Germinal center (tissue), 1 donor: ENCODE results near the gene CD63.
"Not testable (repeated sequence)": the region's sequence is repeated elsewhere in the genome, so short reads cannot be mapped to it uniquely, and the experiment has no call there.

ENCODE experiments used
- DNase-seq: peaks from one replicate; pipeline ENCODE4 v3.0.0; 2012; ENCODE audit warnings: mixed read lengths, low spot score

Gene CD63

GRCh38 chr12:55728939-55729818, at the start of gene CD63:
Gene CD63, minus strand, starts transcription at chr12:55729009. Its CDS starts 668 bp downstream, at chr12:55728341.
- DNase-seq = peak; percentile 75

DNA sequence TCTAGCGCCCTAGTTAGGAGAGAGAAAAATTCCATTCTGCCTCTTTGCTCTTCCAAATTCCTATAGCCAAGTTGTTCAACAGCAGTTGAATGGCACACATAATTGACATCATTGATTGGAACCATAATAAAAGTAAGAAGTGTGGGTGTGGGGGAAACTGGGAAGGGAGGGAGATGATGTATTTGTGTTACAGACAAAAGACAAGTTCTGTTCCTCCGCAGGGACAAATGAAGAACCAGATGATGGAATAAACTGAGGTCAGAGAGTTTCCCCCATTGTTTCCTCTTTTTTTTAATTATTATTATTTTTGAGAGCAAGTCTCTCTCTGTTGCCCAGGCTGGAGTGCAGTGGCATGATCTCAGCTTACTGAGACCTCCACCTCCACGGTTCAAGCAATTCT, 49.0 kb upstream of the CD63 start:
- no peak for DNase-seq

- DNase-seq = no peak
Observed at GRCh38 chr12:55771736-55772135, 42.9 kb upstream of the CD63 start.

DNA sequence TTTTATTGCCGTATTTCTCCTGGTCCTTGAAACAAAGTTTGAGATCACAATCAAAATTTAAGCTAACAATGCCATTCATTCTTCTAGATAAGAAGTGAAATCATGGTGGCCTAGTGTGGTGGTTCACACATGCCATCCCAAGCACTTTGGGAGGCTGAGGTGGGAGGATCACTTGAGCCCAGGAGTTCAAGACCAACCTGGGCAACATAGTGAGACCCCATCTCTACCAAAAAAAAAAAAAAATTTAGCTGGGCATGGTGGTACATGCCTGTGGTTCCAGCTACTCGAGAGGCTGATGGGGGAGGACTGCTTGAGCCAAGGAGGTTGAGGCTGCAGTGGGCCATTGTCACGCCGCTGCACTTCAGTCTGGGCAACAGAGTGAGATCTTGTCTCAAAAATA, 38.3 kb upstream of the CD63 start:
- DNase-seq = no peak

DNA sequence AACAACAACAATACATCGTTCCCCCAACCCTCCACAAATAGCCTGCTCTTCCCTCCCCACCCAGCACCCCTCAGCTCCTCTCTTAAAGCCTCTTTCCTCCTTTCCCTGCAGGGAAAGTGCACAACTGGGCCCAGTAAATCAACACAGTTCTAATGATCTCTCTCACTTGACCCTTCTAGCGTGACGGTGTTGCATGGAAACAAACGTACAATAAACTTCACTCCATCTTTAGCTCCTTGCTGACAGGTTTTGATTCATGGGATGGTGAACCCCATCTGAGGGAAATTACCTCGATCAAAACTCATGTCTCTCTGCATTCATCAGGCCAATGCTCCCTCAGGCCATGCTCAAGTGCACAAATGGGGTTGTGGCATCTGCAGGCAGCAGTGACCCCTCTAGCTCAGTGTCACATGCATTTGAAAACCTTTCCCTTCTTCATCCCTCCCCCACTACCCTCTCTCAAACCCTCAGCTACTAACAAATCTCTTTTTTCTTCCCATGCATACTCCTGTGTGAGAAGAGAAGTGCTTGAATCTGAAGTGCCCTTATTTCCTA, 37.0 kb upstream of the CD63 start:
- no peak for DNase-seq

- DNase-seq = no peak
Observed at GRCh38 chr12:55762646-55763045, 33.8 kb upstream of the CD63 start.

GRCh38 chr12:55760663-55761062, 31.9 kb upstream of the CD63 start:
- no peak for DNase-seq

- not testable (repeated sequence) for DNase-seq
Observed at GRCh38 chr12:55758575-55758974, 29.8 kb upstream of the CD63 start.

- no peak for DNase-seq
Observed at GRCh38 chr12:55757701-55758100, 28.9 kb upstream of the CD63 start.

GRCh38 chr12:55755246-55755645, 26.4 kb upstream of the CD63 start:
- no peak for DNase-seq

GRCh38 chr12:55748230-55748993, 19.6 kb upstream of the CD63 start:
- no peak for DNase-seq

DNA sequence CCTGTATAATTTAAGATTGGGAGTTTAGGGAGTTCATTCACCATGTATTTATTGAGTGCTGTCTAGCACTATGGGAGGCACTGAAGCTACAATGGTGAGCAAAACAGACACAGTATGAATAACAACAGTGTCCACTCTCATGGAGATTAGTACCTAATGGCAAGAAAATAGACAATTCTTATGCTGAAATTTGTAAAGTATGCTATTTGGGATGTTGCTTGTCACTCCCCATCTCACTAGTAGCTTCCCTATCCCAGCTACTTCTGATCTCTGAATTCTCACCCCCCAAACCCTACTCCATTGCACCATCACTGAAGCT, 18.1 kb upstream of the CD63 start:
- DNase-seq = no peak

DNA sequence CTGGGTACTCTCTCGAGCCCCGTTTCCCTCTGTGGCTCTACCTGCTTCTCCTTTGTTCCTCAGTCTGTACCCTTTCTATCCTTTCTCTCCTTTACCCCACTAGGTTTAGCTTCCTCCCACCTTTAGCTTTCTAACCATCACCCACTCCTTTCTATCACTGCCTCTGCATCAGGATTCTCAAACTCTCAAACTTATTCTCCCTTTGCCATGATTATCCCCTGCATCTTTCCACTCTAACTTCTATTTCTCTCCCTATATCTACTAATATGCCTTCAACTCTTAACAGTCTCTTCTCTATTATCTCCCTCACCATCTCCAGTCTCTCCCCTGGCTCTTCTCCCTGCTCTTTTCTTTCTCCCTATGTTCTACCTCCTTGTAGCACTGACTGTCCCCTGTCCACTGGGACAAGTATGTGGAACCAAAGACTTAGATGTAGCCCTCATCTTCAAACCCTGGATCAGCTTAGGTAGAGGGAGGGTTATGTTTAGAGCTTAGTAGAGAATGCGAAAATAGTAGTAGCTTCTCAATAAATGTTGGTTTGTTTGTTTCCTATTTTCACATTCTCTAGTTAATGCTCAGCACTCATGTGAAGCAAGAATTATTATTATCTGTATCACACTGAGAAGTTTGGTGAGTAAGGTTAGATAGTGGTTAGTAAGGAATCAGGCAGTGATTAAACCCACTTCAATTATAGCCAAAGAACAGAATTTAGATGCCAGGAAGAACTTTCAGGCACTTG, 17.5 kb upstream of the CD63 start:
- no peak for DNase-seq

GRCh38 chr12:55745361-55746173, 16.8 kb upstream of the CD63 start:
- no peak for DNase-seq

DNA sequence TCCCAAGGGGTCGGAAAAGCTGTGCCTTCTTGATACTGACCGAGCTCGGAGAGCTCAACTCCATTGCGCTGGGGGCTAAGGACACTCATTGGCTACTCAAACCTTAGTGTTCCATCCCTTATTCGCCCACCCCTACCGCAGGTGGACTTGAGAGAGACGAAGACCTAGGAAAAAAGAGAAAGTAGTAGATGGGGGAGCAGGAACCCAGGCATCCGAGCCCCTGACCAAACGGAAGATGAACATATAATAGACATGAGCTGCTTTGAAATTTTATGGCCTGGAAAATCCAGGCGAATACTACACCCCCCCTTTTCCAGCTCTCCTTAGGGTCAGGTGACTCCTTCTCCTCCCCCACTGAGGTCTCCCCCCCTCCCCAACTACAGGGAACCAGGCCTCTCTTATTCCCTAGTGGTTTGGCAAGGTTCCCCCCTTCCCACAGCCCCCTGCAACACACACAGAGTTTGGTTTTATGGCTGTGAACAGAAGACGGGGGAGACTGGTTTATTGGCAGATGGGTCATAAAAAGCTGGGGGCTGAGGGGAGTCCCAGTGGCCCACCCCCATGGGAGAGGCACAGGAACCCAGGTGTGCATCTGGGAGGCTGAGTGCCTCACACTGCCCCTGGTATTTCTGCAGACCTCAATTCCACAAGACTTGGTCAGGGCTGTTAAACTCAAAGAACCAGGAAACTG, 15.7 kb upstream of the CD63 start:
- DNase-seq = no peak

- DNase-seq = peak; percentile 38
Observed at GRCh38 chr12:55743406-55744339, 14.9 kb upstream of the CD63 start.

DNA sequence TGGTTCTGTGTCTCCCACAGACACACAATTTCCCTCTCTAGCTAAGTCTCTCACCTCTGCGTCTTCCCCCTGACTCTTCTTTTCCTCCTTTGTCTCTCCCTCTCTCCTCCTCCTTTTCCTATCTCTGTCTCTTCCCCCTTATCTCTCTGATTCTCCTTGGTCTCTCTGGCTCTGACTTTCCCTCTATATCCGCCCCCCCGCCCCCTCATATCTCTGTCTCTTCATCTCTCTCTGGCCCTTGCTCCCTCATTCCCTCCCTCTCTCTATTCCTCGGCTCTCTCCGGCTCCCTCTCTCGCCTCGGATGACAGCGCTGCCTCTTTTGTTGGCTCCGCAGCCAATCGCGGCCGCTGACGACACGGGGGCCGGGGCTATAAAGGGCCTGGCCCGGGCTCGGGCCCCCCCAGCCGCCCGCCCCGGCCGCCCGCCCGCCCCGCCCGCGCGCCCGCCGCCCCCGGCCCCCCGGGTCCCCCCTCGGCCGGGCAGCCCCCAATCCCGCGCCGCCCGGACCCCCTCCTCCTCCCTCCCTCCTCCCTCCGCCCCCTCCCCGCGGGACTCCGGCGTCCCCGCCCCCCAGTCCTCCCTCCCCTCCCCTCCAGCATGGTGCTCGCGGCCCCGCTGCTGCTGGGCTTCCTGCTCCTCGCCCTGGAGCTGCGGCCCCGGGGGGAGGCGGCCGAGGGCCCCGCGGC, 14.1 kb upstream of the CD63 start, which contains the start of gene GDF11:
Gene GDF11 (plus strand): TSS at position 404 of the 687 bp plus-strand sequence. CDS start 195 bp downstream, at position 599.
- DNase-seq = peak; percentile 69

GRCh38 chr12:55741931-55742680, 13.3 kb upstream of the CD63 start:
- no peak for DNase-seq
